Lower leg skin (tissue), 4 donors: ENCODE measurements around the gene MAF. TPM values are rescaled to one million over a fixed set of nuclear protein-coding genes. Genes with fewer than 3 reads are reported as not detected.

Experiments
- DNase-seq, 2 donors: peaks; one replicate each; pipeline ENCODE4 v3.0.0-alpha.2; 2019; ENCODE audit warnings: low spot score in 2 of 2
- H3K4me3 ChIP-seq: fragments of 200-600 bp; sonication (generic); 2 replicates; pipeline ENCODE4 v1.5.1; 2017; ENCODE audit warnings: mild to moderate bottlenecking, low read depth; ENCODE audit not compliant: poor library complexity, severe bottlenecking
- CTCF ChIP-seq, 3 donors: fragments of 450-650 bp; IDR thresholded peaks; one replicate each; pipeline ENCODE4 v1.5.1; 2016; ENCODE audit warnings: antibody characterized with exemption in 3 of 3, mild to moderate bottlenecking in 3 of 3, moderate library complexity in 2 of 3
- POLR2A ChIP-seq, 2 donors: fragments of 450-650 bp; IDR thresholded peaks; one replicate each; pipeline ENCODE4 v1.6.1; 2016 to 2017; ENCODE audit warnings: antibody characterized with exemption in 2 of 2, mild to moderate bottlenecking in 1 of 2, moderate library complexity in 1 of 2
- WGBS, 2 donors: methylation state at CpG; one replicate each; pipeline ENCODE4 v1.1.5; 2018; 5-methylcytosine and 5-hydroxymethylcytosine counted together
- intact Hi-C: fragments of 100-400 bp; cut with DNase I; formaldehyde crosslinking; loops from one replicate; pipeline ENCODE4 v1.15.0; 2023; ENCODE audit warnings: low total_unique reads
- total RNA-seq, 4 donors: library from RNA; depleted of rRNA; stranded (reverse); fragments of >200 nt; gene quantifications; one replicate each; pipeline ENCODE4 v1.1.0, GENCODE V29; 2016

Gene MAF
- total RNA-seq, 4 donors from 2014 or later = 72.4 to 205 (median 105) TPM

- H3K4me3 ChIP-seq = no peak overlapping the region
- intact Hi-C loops = no loop called here
- no peak for DNase-seq
- WGBS, 2 donors = 98 to 100% methylated on average over 2 of the region's 2 CpGs
- TF ChIP-seq POLR2A (IDR thresholded peaks at IDR 0.05) = no peak
- no peak for TF ChIP-seq CTCF (IDR thresholded peaks at IDR 0.05)
Observed at GRCh38 chr16:79550373-79550772, 50.2 kb downstream of the MAF start.

DNA sequence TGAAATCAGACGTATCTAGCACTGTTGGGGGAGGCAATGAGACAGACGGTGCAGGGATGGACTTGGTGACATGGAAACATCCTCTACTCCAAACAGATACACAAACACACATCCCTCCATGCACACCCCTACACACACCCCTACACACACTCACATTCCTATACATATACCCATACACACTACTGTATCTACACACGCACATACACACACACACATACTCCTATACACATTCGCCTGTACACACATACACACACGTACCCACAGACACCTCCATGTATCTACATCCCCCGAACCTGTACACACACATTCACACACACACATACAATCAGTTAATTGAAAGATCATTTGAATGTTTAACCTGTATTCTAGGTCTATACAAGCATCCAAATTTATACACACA, 53.5 kb downstream of the MAF start:
- no peak overlapping the region for H3K4me3 ChIP-seq
- intact Hi-C loops = no loop called here
- TF ChIP-seq CTCF (IDR thresholded peaks at IDR 0.05) = no peak
- no peak for TF ChIP-seq POLR2A (IDR thresholded peaks at IDR 0.05)
- DNase-seq = no peak
- WGBS, 2 donors = 91 to 95% methylated on average over 6 of the region's 6 CpGs
